Measurements from ENCODE around the gene PIK3C2G. TPM values are rescaled to one million over a fixed set of nuclear protein-coding genes. Genes with fewer than 3 reads are reported as not detected.

PIK3C2G gene
- total RNA-seq, 2 donors from 2014 or later = 0.57 to 0.69 TPM

GRCh38 chr12:18640321-18640955 lies 379.1 kb downstream of the PIK3C2G start:
- H3K27ac ChIP-seq = no peak overlapping the region
- TF ChIP-seq, protein P1, sequence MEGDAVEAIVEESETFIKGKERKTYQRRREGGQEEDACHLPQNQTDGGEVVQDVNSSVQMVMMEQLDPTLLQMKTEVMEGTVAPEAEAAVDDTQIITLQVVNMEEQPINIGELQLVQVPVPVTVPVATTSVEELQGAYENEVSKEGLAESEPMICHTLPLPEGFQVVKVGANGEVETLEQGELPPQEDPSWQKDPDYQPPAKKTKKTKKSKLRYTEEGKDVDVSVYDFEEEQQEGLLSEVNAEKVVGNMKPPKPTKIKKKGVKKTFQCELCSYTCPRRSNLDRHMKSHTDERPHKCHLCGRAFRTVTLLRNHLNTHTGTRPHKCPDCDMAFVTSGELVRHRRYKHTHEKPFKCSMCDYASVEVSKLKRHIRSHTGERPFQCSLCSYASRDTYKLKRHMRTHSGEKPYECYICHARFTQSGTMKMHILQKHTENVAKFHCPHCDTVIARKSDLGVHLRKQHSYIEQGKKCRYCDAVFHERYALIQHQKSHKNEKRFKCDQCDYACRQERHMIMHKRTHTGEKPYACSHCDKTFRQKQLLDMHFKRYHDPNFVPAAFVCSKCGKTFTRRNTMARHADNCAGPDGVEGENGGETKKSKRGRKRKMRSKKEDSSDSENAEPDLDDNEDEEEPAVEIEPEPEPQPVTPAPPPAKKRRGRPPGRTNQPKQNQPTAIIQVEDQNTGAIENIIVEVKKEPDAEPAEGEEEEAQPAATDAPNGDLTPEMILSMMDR (IDR thresholded peaks at IDR 0.05) = no peak
- no peak for DNase-seq
- intact Hi-C loops (cut with DNase I) = no loop called here
- H3K9me3 ChIP-seq = no peaks in the 10 kb centered on the region
- no peaks in the 10 kb centered on the region for H3K36me3 ChIP-seq
- H3K4me3 ChIP-seq = no peak overlapping the region
- H3K4me1 ChIP-seq = no peaks in the 10 kb centered on the region
- no peaks in the 10 kb centered on the region for H3K27me3 ChIP-seq
- H3K9ac ChIP-seq (ENCODE audit: low read depth in 2 of 2, low read length in 2 of 2) = no peak overlapping the region

DNA sequence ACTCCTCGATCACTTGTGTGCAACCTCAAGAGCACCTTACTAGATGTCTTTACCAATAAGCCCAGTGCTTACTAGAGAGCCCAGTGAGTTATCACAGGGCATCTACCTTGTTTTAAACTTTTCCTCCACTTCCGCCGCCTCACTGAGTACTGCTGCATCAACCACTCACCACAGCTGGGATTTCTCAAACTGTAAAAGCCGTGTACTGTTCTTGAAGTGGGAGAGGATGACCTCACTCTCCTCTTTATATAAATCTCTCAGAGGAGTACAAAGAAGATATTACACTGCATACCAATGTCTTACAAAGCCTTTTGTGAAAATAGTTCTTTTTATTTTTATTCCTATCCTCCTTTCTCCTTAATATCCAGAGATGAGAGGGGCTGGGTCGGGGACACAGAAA lies 382.4 kb downstream of the PIK3C2G start:
- no peak overlapping the region for H3K4me3 ChIP-seq
- TF ChIP-seq, protein P1 (IDR thresholded peaks at IDR 0.05) = no peak
- H3K27me3 ChIP-seq = no peaks in the 10 kb centered on the region
- no peaks in the 10 kb centered on the region for H3K9me3 ChIP-seq
- intact Hi-C loops (cut with DNase I) = no loop called here
- H3K4me1 ChIP-seq = no peaks in the 10 kb centered on the region
- DNase-seq = no peak
- H3K27ac ChIP-seq = no peak overlapping the region
- H3K9ac ChIP-seq (ENCODE audit: low read depth in 2 of 2, low read length in 2 of 2) = no peak overlapping the region
- H3K36me3 ChIP-seq = no peaks in the 10 kb centered on the region

- no peaks in the 10 kb centered on the region for H3K9me3 ChIP-seq
- TF ChIP-seq, protein P1 (IDR thresholded peaks at IDR 0.05) = no peak
- H3K9ac ChIP-seq (ENCODE audit: low read depth in 2 of 2, low read length in 2 of 2) = no peak overlapping the region
- H3K36me3 ChIP-seq = no peaks in the 10 kb centered on the region
- no peaks in the 10 kb centered on the region for H3K27me3 ChIP-seq
- intact Hi-C loops (cut with DNase I) = no loop called here
- no peaks in the 10 kb centered on the region for H3K4me1 ChIP-seq
- H3K27ac ChIP-seq = no peak overlapping the region
- DNase-seq = no peak
- no peak overlapping the region for H3K4me3 ChIP-seq
Observed at GRCh38 chr12:18644564-18644963, 383.2 kb downstream of the PIK3C2G start.

- TF ChIP-seq, protein P1 (IDR thresholded peaks at IDR 0.05) = no peak
- Histone ChIP-seq H3K9ac (ENCODE audit: low read depth in 2 of 2, low read length in 2 of 2) (no peak overlapping the region), H3K4me1 (no peaks in the 10 kb centered on the region), H3K27ac (no peak overlapping the region), H3K27me3 (no peaks in the 10 kb centered on the region), H3K9me3 (no peaks in the 10 kb centered on the region), H3K4me3 (no peak overlapping the region), H3K36me3 (no peaks in the 10 kb centered on the region)
- DNase-seq = no peak
- intact Hi-C loops (cut with DNase I) = no loop called here
Observed at GRCh38 chr12:18646286-18646890, 385.1 kb downstream of the PIK3C2G start.

DNA sequence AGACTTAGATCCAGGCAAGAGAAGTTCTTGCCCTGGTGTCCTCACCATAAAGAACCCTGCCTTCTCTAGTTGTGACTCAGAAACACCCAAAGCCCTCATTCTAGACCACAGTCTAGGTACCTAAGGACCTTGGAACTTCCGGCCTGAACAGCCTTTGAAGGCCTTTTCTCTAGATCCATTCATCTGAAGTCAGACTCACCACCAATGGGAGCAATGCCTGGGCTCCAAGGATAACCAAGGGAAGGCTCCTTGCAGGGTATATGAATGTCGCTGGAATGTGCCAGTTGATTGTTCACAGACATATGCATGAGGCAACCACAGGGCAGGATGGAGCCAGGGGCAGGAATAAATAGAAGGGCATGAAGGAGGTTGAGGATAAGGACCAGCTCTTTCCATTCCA lies 390.2 kb downstream of the PIK3C2G start:
- Histone ChIP-seq H3K36me3 (no peaks in the 10 kb centered on the region), H3K9ac (ENCODE audit: low read depth in 2 of 2, low read length in 2 of 2) (no peak overlapping the region), H3K27me3 (no peaks in the 10 kb centered on the region), H3K9me3 (no peaks in the 10 kb centered on the region), H3K27ac (no peak overlapping the region), H3K4me3 (no peak overlapping the region), H3K4me1 (no peaks in the 10 kb centered on the region)
- TF ChIP-seq, protein P1 (IDR thresholded peaks at IDR 0.05) = no peak
- intact Hi-C loops (cut with DNase I) = no loop called here
- no peak for DNase-seq
